CD4-positive, alpha-beta T cell treated with Interleukin-4 for 1 hour (primary cell): ENCODE measurements around the gene EXOC6B.

Experiments
- DNase-seq, 2 donors: peaks; one replicate each; pipeline ENCODE4 v3.0.0-alpha.2; 2020 to 2022

The EXOC6B gene

GRCh38 chr2:72261076-72261475 is 564.8 kb downstream of the EXOC6B start:
- DNase-seq, result no peak

- DNase-seq, result no peak
Observed at GRCh38 chr2:72255540-72255939, 570.3 kb downstream of the EXOC6B start.

- no peak for DNase-seq
Observed at GRCh38 chr2:72254831-72255451, 570.9 kb downstream of the EXOC6B start.

GRCh38 chr2:72238311-72238710 is 587.5 kb downstream of the EXOC6B start:
- no peak for DNase-seq

GRCh38 chr2:72237549-72237948 is 588.3 kb downstream of the EXOC6B start:
- no peak for DNase-seq

- DNase-seq, result no peak
Observed at GRCh38 chr2:72236445-72237067, 589.3 kb downstream of the EXOC6B start.

GRCh38 chr2:72235497-72236415 is 590.1 kb downstream of the EXOC6B start:
- no peak for DNase-seq

- no peak for DNase-seq
Observed at GRCh38 chr2:72233211-72233610, 592.6 kb downstream of the EXOC6B start.

GRCh38 chr2:72222829-72223564 is 602.8 kb downstream of the EXOC6B start:
- no peak for DNase-seq

- no peak for DNase-seq
Observed at GRCh38 chr2:72220170-72220569, 605.7 kb downstream of the EXOC6B start.

GRCh38 chr2:72214429-72215143 is 611.2 kb downstream of the EXOC6B start:
- no peak for DNase-seq

- no peak for DNase-seq
Observed at GRCh38 chr2:72212486-72212855, 613.4 kb downstream of the EXOC6B start.

- DNase-seq, result no peak
Observed at GRCh38 chr2:72211777-72212485, 613.9 kb downstream of the EXOC6B start.

- DNase-seq, result no peak
Observed at GRCh38 chr2:72211350-72211749, 614.5 kb downstream of the EXOC6B start.

- DNase-seq, result no peak
Observed at GRCh38 chr2:72210470-72210869, 615.4 kb downstream of the EXOC6B start.

- no peak for DNase-seq
Observed at GRCh38 chr2:72208225-72208624, 617.6 kb downstream of the EXOC6B start.

- DNase-seq, result no peak
Observed at GRCh38 chr2:72207334-72207733, 618.5 kb downstream of the EXOC6B start.

- DNase-seq, result no peak
Observed at GRCh38 chr2:72205504-72205881, 620.3 kb downstream of the EXOC6B start.

- DNase-seq, result no peak
Observed at GRCh38 chr2:72204786-72205503, 620.9 kb downstream of the EXOC6B start.

- DNase-seq, result no peak
Observed at GRCh38 chr2:72204156-72204785, 621.6 kb downstream of the EXOC6B start.
